ENCODE measurements around the gene USP30. TPM values are rescaled to one million over a fixed set of nuclear protein-coding genes. Genes with fewer than 3 reads are reported as not detected.
"Not testable (repeated sequence)": the region's sequence is repeated elsewhere in the genome, so short reads cannot be mapped to it uniquely, and the experiment has no call there.

USP30 gene, protein sequence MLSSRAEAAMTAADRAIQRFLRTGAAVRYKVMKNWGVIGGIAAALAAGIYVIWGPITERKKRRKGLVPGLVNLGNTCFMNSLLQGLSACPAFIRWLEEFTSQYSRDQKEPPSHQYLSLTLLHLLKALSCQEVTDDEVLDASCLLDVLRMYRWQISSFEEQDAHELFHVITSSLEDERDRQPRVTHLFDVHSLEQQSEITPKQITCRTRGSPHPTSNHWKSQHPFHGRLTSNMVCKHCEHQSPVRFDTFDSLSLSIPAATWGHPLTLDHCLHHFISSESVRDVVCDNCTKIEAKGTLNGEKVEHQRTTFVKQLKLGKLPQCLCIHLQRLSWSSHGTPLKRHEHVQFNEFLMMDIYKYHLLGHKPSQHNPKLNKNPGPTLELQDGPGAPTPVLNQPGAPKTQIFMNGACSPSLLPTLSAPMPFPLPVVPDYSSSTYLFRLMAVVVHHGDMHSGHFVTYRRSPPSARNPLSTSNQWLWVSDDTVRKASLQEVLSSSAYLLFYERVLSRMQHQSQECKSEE
- total RNA-seq (2014; rRNA removed; shearing (Covaris generic)) = 7.1 and 30.6 TPM in 2 replicates

DNA sequence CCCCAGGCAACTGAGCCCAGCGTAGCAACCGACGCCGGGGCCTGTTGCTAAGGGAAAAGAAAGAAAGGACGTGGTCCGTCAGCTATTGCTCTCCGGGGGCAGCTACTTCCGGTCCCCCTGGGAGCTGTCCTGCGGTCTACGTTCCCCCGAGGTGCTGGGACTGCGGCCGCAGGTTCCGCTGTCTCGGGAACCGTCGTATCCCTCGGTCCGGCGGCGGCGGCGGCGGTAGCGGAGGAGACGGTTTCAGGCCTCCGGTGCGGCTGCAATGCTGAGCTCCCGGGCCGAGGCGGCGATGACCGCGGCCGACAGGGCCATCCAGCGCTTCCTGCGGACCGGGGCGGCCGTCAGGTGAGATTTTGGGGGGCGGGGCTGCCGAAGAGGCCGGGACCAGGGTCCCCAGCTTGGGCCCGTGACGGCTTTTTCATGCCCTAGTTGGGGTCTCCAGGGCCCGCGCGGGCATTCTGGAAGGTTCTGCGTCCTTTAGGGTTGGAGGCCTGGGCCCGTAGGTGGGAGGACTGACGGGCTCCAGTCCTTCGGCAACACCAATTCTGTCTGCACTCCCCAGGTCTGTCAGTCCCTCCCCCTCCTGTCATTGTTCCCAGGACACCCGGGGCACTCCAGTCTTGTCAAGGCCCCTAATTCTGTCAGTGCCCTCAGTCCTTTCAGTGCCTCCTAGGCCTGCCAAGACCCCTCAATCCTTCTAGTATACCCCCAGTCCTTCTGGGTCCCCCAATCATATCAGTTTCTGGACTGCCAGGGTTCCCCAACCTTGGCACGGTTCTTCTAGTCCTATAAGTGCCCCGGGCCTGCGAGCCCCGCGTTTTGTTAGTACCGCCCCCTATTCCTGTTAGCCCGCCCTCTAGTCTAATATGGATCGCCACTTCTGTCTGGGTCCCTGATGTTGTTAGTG, at the start of gene USP30:
Gene USP30 (plus strand): TSS at position 163 of the 910 bp plus-strand sequence. CDS start 103 bp downstream, at position 266.
- H3K4me3 ChIP-seq = peak within 1 kb of the TSS; percentile 86
- DNase-seq (ENCODE audit: low read depth in 1 of 2, low spot score in 2 of 2) = peak; percentile 74 to 80
- no peaks in the 10 kb centered on the region for H3K9me3 ChIP-seq (replicated peaks)
- H3K36me3 ChIP-seq = peaks cover 5% of the 10 kb centered on the region; the same call in 1 of the 2 replicates
- H3K4me1 ChIP-seq (replicated peaks) = peaks cover 13% of the 10 kb centered on the region
- no peaks in the 10 kb centered on the region for H3K27me3 ChIP-seq (replicated peaks)
- peak within 1 kb of the TSS; percentile 36 for H3K27ac ChIP-seq

DNA sequence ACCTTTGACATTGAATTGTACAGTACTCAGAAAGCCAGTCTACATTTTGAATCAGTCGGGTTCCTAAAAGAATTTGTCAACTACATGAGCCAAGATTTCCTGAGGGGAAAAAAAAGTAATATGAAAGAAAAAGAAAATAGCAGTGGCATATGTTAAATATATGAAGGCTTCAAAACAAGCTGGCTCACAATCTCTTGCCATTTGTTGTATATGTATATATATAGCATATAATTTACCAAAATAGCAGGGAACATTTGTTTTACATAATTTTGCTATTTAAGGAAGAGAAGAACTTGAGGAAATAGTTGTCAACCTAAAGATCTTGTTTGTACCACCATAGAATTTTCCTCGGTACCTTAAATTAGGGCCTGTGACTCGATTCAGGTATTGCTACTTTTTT, 48.4 kb upstream of the USP30 start:
- H3K4me1 ChIP-seq (replicated peaks) = no peaks in the 10 kb centered on the region
- no peaks in the 10 kb centered on the region for H3K9me3 ChIP-seq (replicated peaks)
- H3K27me3 ChIP-seq (replicated peaks) = no peaks in the 10 kb centered on the region; the same call in 1 of the 2 replicates
- no peak overlapping the region for H3K27ac ChIP-seq
- H3K36me3 ChIP-seq = no peaks in the 10 kb centered on the region
- DNase-seq (ENCODE audit: low read depth in 1 of 2, low spot score in 2 of 2) = no peak
- H3K4me3 ChIP-seq = no peak overlapping the region

DNA sequence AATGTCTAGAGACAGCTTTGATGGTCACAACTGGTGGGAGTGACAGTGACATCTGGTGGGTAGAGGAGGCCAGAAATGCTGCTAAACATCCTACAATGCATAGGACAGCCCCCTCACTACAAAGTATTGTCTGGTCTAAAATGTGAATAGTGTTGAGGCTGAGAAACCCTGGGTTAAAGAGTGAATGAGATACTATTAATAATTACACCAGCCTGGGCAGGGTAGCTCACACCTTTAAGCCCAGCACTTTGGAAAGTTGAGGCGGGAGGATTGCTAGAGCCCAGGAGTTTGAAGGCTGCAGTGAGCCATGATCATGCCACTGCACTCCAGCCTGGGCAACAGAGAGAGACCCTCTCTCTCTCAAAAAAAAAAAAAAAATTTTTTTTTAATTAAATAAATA, 42.6 kb upstream of the USP30 start:
- H3K36me3 ChIP-seq = no peaks in the 10 kb centered on the region
- DNase-seq (ENCODE audit: low read depth in 1 of 2, low spot score in 2 of 2) = no peak
- 0 out of 2 replicates have a peak, but pooled peaks cover 13% of the 10 kb centered on the region for H3K27me3 ChIP-seq (replicated peaks)
- H3K27ac ChIP-seq = no peak overlapping the region
- no peaks in the 10 kb centered on the region for H3K9me3 ChIP-seq (replicated peaks)
- H3K4me1 ChIP-seq (replicated peaks) = no peaks in the 10 kb centered on the region
- no peak overlapping the region for H3K4me3 ChIP-seq

DNA sequence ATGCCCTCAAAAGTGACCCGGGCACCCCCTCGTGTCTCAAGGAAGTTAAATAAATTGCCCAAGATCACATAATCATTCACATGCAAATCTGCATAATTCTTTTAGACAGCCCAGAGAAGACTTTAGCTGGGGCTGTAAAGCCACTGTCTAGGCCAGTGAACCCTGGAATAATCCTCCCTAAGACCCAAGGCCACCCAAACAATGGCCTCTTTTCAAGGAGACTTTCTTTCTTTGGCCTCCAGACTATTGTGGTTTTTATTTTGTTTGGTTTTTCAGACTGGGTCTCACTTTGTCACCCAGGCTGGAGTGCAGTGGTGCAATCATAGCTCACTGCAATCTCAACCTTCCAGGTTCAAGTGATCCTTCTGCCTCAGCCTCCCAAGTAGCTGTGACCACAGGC, 42.1 kb upstream of the USP30 start:
- Histone ChIP-seq H3K27me3 (replicated peaks) (0 out of 2 replicates have a peak, but pooled peaks cover 13% of the 10 kb centered on the region), H3K4me1 (replicated peaks) (no peaks in the 10 kb centered on the region), H3K9me3 (replicated peaks) (no peaks in the 10 kb centered on the region), H3K4me3 (no peak overlapping the region), H3K27ac (no peak overlapping the region), H3K36me3 (no peaks in the 10 kb centered on the region)
- DNase-seq (ENCODE audit: low read depth in 1 of 2, low spot score in 2 of 2) = no peak

DNA sequence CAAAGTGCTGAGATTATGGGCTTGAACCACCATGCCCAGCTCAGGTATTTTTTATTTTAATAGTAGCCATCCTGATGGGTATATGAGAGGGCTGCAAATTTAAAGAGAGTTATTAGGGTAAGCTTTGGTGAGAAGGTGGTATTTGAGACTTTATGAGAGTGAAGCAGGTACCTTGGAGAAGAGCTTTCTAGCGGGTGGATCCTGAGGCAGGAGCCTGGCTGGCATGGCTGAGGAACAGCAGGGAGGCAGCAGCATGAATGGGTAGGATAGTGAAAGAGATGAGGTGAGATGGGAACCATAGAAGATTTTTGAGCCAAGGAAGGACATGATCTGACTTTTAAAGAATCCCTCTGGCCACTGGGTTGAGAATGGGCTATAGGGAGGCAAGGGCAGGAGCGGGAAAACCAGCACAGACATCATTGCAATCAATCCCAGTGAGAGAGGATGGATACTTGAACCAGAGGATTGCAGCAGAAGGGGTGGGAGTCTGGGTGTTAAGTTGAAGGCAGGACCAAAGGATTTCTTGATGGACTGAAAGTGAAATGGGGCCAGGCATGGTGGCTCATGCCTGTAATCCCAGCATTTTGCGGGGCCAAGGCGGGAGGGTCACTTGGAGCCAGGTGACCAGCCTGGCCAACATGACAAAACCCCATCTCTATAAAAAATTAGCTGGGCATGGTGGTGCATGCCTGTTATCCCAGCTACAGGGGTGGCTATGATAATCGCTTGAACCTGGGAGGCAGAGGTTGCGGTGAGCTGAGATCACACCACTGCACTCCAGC, 37.2 kb upstream of the USP30 start:
- H3K9me3 ChIP-seq (replicated peaks) = no peaks in the 10 kb centered on the region
- no peak for DNase-seq (ENCODE audit: low read depth in 1 of 2, low spot score in 2 of 2)
- H3K36me3 ChIP-seq = no peaks in the 10 kb centered on the region
- peaks cover 13% of the 10 kb centered on the region; the same call in 1 of the 2 replicates for H3K27me3 ChIP-seq (replicated peaks)
- no peak overlapping the region for H3K4me3 ChIP-seq
- H3K4me1 ChIP-seq (replicated peaks) = no peaks in the 10 kb centered on the region
- H3K27ac ChIP-seq = no peak overlapping the region

DNA sequence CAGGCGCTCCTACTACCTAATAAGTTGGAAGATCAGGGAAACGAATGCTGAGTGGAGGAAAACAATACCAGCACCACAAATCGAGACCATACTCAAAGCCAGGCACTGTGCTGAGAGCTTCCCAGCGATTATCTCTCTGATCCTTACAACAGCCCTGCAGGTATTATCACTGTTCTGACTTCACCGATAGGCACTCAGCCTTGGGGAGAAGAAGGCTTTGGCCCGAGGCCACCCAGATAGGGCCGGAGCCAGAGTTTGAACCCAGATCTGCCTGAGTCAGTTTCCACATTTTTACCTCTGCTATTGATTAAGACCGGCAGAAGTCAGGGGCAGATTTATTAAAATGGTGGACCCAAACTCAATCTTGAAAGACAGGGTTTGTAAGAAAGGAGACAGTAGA, 36.4 kb upstream of the USP30 start:
- H3K4me1 ChIP-seq (replicated peaks) = no peaks in the 10 kb centered on the region
- peaks cover 13% of the 10 kb centered on the region; the same call in 1 of the 2 replicates for H3K27me3 ChIP-seq (replicated peaks)
- no peak for DNase-seq (ENCODE audit: low read depth in 1 of 2, low spot score in 2 of 2)
- H3K36me3 ChIP-seq = no peaks in the 10 kb centered on the region
- no peak overlapping the region for H3K27ac ChIP-seq
- H3K9me3 ChIP-seq (replicated peaks) = no peaks in the 10 kb centered on the region
- no peak overlapping the region for H3K4me3 ChIP-seq

DNA sequence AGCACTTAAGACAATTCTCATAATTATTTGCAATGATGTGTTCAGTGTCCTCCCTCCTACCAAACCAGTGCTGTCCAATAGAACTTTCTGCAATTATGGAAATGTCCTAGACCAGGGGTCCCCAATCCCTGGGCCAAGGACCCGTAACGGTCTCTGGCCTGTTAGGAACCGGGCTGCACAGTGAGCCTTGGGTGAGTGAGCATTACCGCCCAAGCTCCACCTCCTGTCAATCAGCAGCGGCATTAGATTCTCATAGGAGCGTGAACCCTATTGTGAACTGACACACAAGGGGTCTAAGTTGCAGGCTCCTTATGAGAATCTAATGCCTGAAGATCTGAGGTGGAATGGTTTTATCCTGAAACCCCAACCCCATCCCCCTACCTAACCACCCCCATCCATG, 35.4 kb upstream of the USP30 start:
- no peaks in the 10 kb centered on the region for H3K9me3 ChIP-seq (replicated peaks)
- H3K27ac ChIP-seq = no peak overlapping the region
- H3K36me3 ChIP-seq = no peaks in the 10 kb centered on the region
- peaks cover 15% of the 10 kb centered on the region for H3K27me3 ChIP-seq (replicated peaks)
- H3K4me3 ChIP-seq = no peak overlapping the region
- H3K4me1 ChIP-seq (replicated peaks) = no peaks in the 10 kb centered on the region
- no peak for DNase-seq (ENCODE audit: low read depth in 1 of 2, low spot score in 2 of 2)

DNA sequence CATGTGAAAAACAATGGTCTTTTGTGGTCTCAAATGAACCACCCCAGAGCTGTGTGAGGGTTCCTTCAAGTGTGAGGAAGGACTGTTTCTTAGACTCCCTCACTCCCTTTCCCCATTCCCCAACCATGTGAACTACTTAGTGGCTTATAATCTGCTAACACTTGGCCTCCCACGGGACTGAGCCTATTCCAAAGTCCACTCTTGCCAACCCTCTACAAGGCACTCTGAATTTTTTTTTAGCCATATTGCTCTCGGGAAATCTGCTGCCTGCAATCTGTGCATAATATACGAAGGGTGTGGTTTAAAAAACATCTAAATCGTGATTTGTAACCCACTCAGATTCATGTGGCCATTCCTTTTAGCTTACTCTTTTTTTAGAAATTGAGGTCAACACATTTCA, 34.1 kb upstream of the USP30 start:
- H3K36me3 ChIP-seq = no peaks in the 10 kb centered on the region
- no peak overlapping the region for H3K4me3 ChIP-seq
- no peak for DNase-seq (ENCODE audit: low read depth in 1 of 2, low spot score in 2 of 2)
- no peak overlapping the region for H3K27ac ChIP-seq
- H3K27me3 ChIP-seq (replicated peaks) = peaks cover 11% of the 10 kb centered on the region
- H3K9me3 ChIP-seq (replicated peaks) = no peaks in the 10 kb centered on the region
- no peaks in the 10 kb centered on the region for H3K4me1 ChIP-seq (replicated peaks)

DNA sequence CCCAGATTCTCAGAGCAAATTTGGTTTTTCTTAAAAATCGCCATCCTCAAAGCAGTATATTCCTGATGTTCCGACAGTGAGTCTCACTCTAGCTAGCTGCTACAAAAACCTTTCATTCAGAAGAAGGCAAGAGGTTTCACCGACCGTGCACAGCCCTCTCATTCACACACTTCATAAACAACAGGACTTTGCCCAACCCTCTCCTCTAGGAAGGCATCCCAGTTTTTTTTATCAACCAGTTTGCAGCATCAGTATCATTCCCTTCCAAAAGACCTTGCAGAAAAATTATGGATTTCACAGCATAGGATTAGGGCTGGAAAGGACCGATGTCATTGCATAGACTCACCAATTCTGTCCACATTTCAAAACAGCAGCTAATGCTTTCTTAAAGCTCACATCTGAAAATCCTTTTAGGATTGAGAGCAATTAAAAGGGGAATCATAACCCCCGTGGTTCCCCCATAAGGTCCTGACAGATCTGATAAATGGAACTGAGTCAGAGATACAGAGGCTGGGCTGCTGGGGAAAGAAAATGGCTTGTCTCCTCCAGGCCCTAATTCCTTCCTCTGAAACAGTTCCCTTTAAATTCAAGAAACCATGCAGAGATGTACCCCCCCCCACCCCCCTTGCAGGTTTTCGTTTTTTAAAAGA, 32.1 kb upstream of the USP30 start:
- Histone ChIP-seq H3K4me3 (no peak overlapping the region), H3K4me1 (replicated peaks) (no peaks in the 10 kb centered on the region), H3K27me3 (replicated peaks) (peaks cover 2% of the 10 kb centered on the region), H3K9me3 (replicated peaks) (no peaks in the 10 kb centered on the region), H3K36me3 (no peaks in the 10 kb centered on the region), H3K27ac (no peak overlapping the region)
- no peak for DNase-seq (ENCODE audit: low read depth in 1 of 2, low spot score in 2 of 2)

DNA sequence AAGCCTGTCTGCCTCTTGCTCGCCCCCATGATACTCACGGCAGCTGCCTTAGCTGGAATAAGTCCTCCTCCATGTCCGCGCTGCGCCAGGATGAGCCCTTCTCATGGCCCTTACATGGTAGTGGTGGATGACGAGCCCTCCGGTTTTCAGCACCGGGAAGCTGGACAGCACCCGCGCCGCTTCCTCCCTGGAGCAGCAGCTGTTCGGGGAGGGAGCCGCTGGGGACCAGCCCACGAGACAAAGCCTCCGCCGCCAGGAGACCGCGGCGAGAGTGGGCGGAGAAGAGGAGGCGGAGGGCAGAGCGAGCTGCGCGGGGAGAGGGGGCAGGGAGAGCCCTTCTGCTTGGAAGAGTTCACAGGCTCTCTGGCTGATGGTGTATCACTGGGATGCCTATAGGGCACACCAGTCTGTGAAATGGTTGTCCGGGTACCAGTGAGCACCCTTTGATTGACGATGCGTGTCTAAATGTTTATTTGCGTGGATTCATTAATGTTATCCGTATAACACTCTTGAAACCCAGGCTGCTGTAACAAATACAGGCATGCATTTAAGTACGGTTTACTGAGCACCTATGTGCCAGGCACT, 31.5 kb upstream of the USP30 start, which contains the start of gene SVOP:
Gene SVOP (minus strand): TSS at position 273 of the 585 bp plus-strand sequence. CDS start 200 bp downstream, at position 73.
- peak; percentile 59 to 79 for DNase-seq (ENCODE audit: low read depth in 1 of 2, low spot score in 2 of 2)
- Histone ChIP-seq H3K4me1 (replicated peaks) (no peaks in the 10 kb centered on the region), H3K36me3 (no peaks in the 10 kb centered on the region), H3K4me3 (no peak within 1 kb of the TSS), H3K9me3 (replicated peaks) (no peaks in the 10 kb centered on the region), H3K27ac (no peak within 1 kb of the TSS), H3K27me3 (replicated peaks) (peaks cover 2% of the 10 kb centered on the region)

DNA sequence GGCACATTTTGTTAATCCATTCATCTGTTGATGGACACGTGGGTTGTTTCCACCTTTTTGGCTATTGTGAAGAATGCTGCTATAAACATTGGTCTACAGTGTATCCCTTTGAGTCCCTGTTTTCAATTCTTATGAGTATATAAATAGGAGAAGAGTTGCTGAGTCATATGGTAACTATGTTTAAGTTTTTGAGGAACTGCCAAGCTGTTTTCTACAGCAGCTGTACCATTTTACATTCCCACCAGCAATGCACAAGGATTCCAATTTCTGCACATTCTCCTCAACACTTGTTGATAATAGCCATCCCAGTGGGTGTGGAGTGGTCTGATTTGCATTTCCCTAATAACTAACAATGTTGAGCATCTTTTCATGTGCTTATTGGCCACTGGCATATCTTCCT, 24.6 kb upstream of the USP30 start:
- no peaks in the 10 kb centered on the region for H3K9me3 ChIP-seq (replicated peaks)
- H3K36me3 ChIP-seq = no peaks in the 10 kb centered on the region
- no peak overlapping the region for H3K4me3 ChIP-seq
- no peak overlapping the region for H3K27ac ChIP-seq
- DNase-seq (ENCODE audit: low read depth in 1 of 2, low spot score in 2 of 2) = peak in 1 of 2 experiments; percentile 19
- peaks cover 4% of the 10 kb centered on the region; the same call in 1 of the 2 replicates for H3K4me1 ChIP-seq (replicated peaks)
- H3K27me3 ChIP-seq (replicated peaks) = no peaks in the 10 kb centered on the region

DNA sequence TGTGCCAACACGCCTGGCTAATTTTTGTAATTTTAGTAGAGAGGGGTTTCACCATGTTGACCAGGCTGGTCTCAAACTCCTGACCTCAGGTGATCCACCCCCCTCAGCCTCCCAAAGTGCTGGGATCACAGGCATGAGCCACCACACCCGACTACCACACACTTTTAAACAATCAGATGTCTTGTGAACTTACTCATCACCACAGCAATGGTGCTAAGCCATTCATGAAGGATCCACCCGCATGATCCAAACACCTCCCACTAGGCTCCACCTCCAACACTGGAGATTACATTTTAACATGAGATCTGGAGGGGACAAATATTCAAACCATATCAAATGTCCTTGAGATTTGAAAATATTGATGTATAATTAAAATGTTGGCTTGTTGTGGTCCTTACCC, 23.8 kb upstream of the USP30 start:
- H3K27ac ChIP-seq; H3K36me3 ChIP-seq; H3K4me1 ChIP-seq (replicated peaks); DNase-seq (ENCODE audit: low read depth in 1 of 2, low spot score in 2 of 2); H3K9me3 ChIP-seq (replicated peaks); H3K27me3 ChIP-seq (replicated peaks); H3K4me3 ChIP-seq: not testable (repeated sequence)
